ENCODE results near the gene KREMEN2. TPM values are rescaled to one million over a fixed set of nuclear protein-coding genes. Genes with fewer than 3 reads are reported as not detected.

The KREMEN2 gene
- total RNA-seq, 2 donors from 2014 or later, result 5.0 to 8.4 TPM

- H3K4me1 ChIP-seq (ENCODE audit: control insufficient read depth, insufficient read depth, low read length), result no peaks in the 10 kb centered on the region
- no peak for TF ChIP-seq CTCF (conservative IDR thresholded peaks at IDR 0.05)
- DNase-seq, result no peak
- no peaks in the 10 kb centered on the region for H3K36me3 ChIP-seq (ENCODE audit: control insufficient read depth, insufficient read depth, low read length)
- H3K9me3 ChIP-seq (ENCODE audit: control insufficient read depth, low read length), result no peaks in the 10 kb centered on the region
- Mint-ChIP-seq H3K9me3 (no peaks in the 10 kb centered on the region), H3K27ac (no peak overlapping the region), H3K36me3 (ENCODE audit: low read depth) (no peaks in the 10 kb centered on the region), H3K4me3 (no peak overlapping the region), H3K27me3 (ENCODE audit: insufficient read depth) (no peaks in the 10 kb centered on the region), H3K4me1 (peaks cover 7% of the 10 kb centered on the region)
- H3K27ac ChIP-seq (ENCODE audit: low read depth, low read length), result no peak overlapping the region
- H3K27me3 ChIP-seq (ENCODE audit: control insufficient read depth, insufficient read depth, low read length, poor library complexity, severe bottlenecking), result no peaks in the 10 kb centered on the region
- no peak overlapping the region for H3K9ac ChIP-seq (ENCODE audit: extremely low read depth, low read length, poor library complexity, severe bottlenecking)
- no peak overlapping the region for H3K4me3 ChIP-seq (ENCODE audit: low read length)
- 90 to 94% methylated on average over 3 to 12 of the region's 12 CpGs for WGBS, 2 experiments (ENCODE audit: insufficient coverage in 1 of 2, insufficient read length in 1 of 2)
Observed at GRCh38 chr16:2991566-2992261, 27.6 kb downstream of the KREMEN2 start.

GRCh38 chr16:2992383-2993081 is 28.5 kb downstream of the KREMEN2 start:
- 86 to 93% methylated on average over 4 to 14 of the region's 14 CpGs for WGBS, 2 experiments (ENCODE audit: insufficient coverage in 1 of 2, insufficient read length in 1 of 2)
- no peak overlapping the region for H3K9ac ChIP-seq (ENCODE audit: extremely low read depth, low read length, poor library complexity, severe bottlenecking)
- no peaks in the 10 kb centered on the region for H3K36me3 ChIP-seq (ENCODE audit: control insufficient read depth, insufficient read depth, low read length)
- no peak overlapping the region for H3K27ac ChIP-seq (ENCODE audit: low read depth, low read length)
- Mint-ChIP-seq H3K27me3 (ENCODE audit: insufficient read depth) (no peaks in the 10 kb centered on the region), H3K9me3 (no peaks in the 10 kb centered on the region), H3K4me3 (no peak overlapping the region), H3K36me3 (ENCODE audit: low read depth) (no peaks in the 10 kb centered on the region), H3K4me1 (peaks cover 7% of the 10 kb centered on the region), H3K27ac (no peak overlapping the region)
- H3K27me3 ChIP-seq (ENCODE audit: control insufficient read depth, insufficient read depth, low read length, poor library complexity, severe bottlenecking), result no peaks in the 10 kb centered on the region
- H3K4me3 ChIP-seq (ENCODE audit: low read length), result no peak overlapping the region
- no peak for DNase-seq
- no peaks in the 10 kb centered on the region for H3K9me3 ChIP-seq (ENCODE audit: control insufficient read depth, low read length)
- H3K4me1 ChIP-seq (ENCODE audit: control insufficient read depth, insufficient read depth, low read length), result no peaks in the 10 kb centered on the region
- TF ChIP-seq CTCF (conservative IDR thresholded peaks at IDR 0.05), result no peak

GRCh38 chr16:2996298-2996697 is 32.2 kb downstream of the KREMEN2 start:
- no peaks in the 10 kb centered on the region for H3K9me3 ChIP-seq (ENCODE audit: control insufficient read depth, low read length)
- Mint-ChIP-seq H3K4me3 (no peak overlapping the region), H3K36me3 (ENCODE audit: low read depth) (no peaks in the 10 kb centered on the region), H3K4me1 (no peaks in the 10 kb centered on the region), H3K9me3 (no peaks in the 10 kb centered on the region), H3K27me3 (ENCODE audit: insufficient read depth) (peaks cover 2% of the 10 kb centered on the region), H3K27ac (no peak overlapping the region)
- 81 to 90% methylated on average over 6 to 13 of the region's 13 CpGs for WGBS, 2 experiments (ENCODE audit: insufficient coverage in 1 of 2, insufficient read length in 1 of 2)
- H3K36me3 ChIP-seq (ENCODE audit: control insufficient read depth, insufficient read depth, low read length), result no peaks in the 10 kb centered on the region
- no peak overlapping the region for H3K4me3 ChIP-seq (ENCODE audit: low read length)
- DNase-seq, result no peak
- no peaks in the 10 kb centered on the region for H3K27me3 ChIP-seq (ENCODE audit: control insufficient read depth, insufficient read depth, low read length, poor library complexity, severe bottlenecking)
- no peak overlapping the region for H3K27ac ChIP-seq (ENCODE audit: low read depth, low read length)
- H3K4me1 ChIP-seq (ENCODE audit: control insufficient read depth, insufficient read depth, low read length), result no peaks in the 10 kb centered on the region
- no peak for TF ChIP-seq CTCF (conservative IDR thresholded peaks at IDR 0.05)
- H3K9ac ChIP-seq (ENCODE audit: extremely low read depth, low read length, poor library complexity, severe bottlenecking), result no peak overlapping the region
